ENCODE results near the gene MRPS18B. TPM values are rescaled to one million over a fixed set of nuclear protein-coding genes. Genes with fewer than 3 reads are reported as not detected.

Gene MRPS18B
- total and polyA plus RNA-seq, 2 of the 13 experiments (the other 11 are each of a cell fraction or from before 2014, with no cell fraction given), result 125 to 131 TPM

- TF ChIP-seq ZXDC (CRISPR knock-in tag; IDR thresholded peaks at IDR 0.05), result no peak
- 0 out of 2 replicates have a peak, but pooled peaks have one; percentile 32 for TF ChIP-seq ZNF337 (CRISPR knock-in tag; IDR thresholded peaks at IDR 0.05; ENCODE audit: borderline replicate concordance, low read depth)
- TF ChIP-seq REL (CRISPR knock-in tag; conservative IDR thresholded peaks at IDR 0.05), result peak; percentile 50; the same call in 1 of the 2 replicates
- TF ChIP-seq ZNF556 (CRISPR knock-in tag; IDR thresholded peaks at IDR 0.05; ENCODE audit: borderline replicate concordance), result peak; percentile 38; the same call in 1 of the 2 replicates
- TF ChIP-seq MTF1 (CRISPR knock-in tag; IDR thresholded peaks at IDR 0.05), result no peak
- TF ChIP-seq ZC3H4 (CRISPR knock-in tag; IDR thresholded peaks at IDR 0.05; ENCODE audit: borderline replicate concordance), result peak; percentile 99
- no peak for TF ChIP-seq PRDM4 (CRISPR knock-in tag; IDR thresholded peaks at IDR 0.05; ENCODE audit: borderline replicate concordance)
- peak; percentile 45 for TF ChIP-seq POLR2G (IDR thresholded peaks at IDR 0.05; ENCODE audit: low read depth, low read length)
- peak; percentile 95 for TF ChIP-seq ZC3H13 (CRISPR knock-in tag; IDR thresholded peaks at IDR 0.05)
- TF ChIP-seq REST (IDR thresholded peaks at IDR 0.05; ENCODE audit: borderline replicate concordance in 1 of 2, low read depth in 1 of 2, low read length in 2 of 2), result 0 out of 4 replicates have a peak, but pooled peaks of 1 of the 2 experiments have one; percentile 17
- TF ChIP-seq ZNF121 (CRISPR knock-in tag; IDR thresholded peaks at IDR 0.05), result no peak
- peak; percentile 4; the same call in 1 of the 2 replicates for TF ChIP-seq ZBED4 (CRISPR knock-in tag; IDR thresholded peaks at IDR 0.05; ENCODE audit: borderline replicate concordance)
- no peak; the same call in 1 of the 2 replicates for TF ChIP-seq SMAD3 (CRISPR knock-in tag; IDR thresholded peaks at IDR 0.05)
- peak; percentile 10 for TF ChIP-seq YY1 (IDR thresholded peaks at IDR 0.05; ENCODE audit: insufficient read depth, insufficient replicate concordance, low read depth, low read length)
These were observed 1.5 kb upstream of the MRPS18B start (continued) for GRCh38 chr6:30615958-30616810.

Measured in HepG2 (cell line).